K562 (cell line): ENCODE measurements around the gene NEK1. TPM values are rescaled to one million over a fixed set of nuclear protein-coding genes. Genes with fewer than 3 reads are reported as not detected.

Source experiments
- ADNP ChIP-seq: fragments of 200-800 bp; sonication (Bioruptor generic); IDR thresholded peaks from 2 replicates; pipeline ENCODE4 v1.6.1; 2016; ENCODE audit warnings: missing genetic modification characterization, missing compliant biosample characterization
- CEBPG ChIP-seq, 3 experiments: fragments of 200-800 bp in 1 of 3; sonication (Bioruptor generic) in 1 of 3; sonication (generic) in 1 of 3; formaldehyde crosslinking in 1 of 3; IDR thresholded peaks in 2 of 3; conservative IDR thresholded peaks in 1 of 3; 2 replicates each; pipeline versions ENCODE4 v1.6.1 to v1.8.0; 2016 to 2022; ENCODE audit warnings: missing compliant biosample characterization in 2 of 3, missing genetic modification characterization in 2 of 3, mild to moderate bottlenecking in 1 of 3, missing genetic modification reagents in 1 of 3
- MXI1 ChIP-seq: IDR thresholded peaks from 2 replicates; pipeline ENCODE4 v1.6.1; 2011; ENCODE audit warnings: low read depth, mild to moderate bottlenecking, improper control_type of control experiment, low read length
- SP2 ChIP-seq: IDR thresholded peaks from 2 replicates; pipeline ENCODE4 v1.6.1; 2011; ENCODE audit warnings: mild to moderate bottlenecking, low read depth, low read length, moderate library complexity; ENCODE audit not compliant: poor library complexity, severe bottlenecking; ENCODE audit errors: extremely low read depth
- ZNF57 ChIP-seq: fragments of 450-650 bp; formaldehyde crosslinking; IDR thresholded peaks from 2 replicates; pipeline ENCODE4 v1.4.0; 2020; ENCODE audit warnings: mild to moderate bottlenecking, moderate library complexity
- polyA plus RNA-seq, 8 experiments: library from polyadenylated mRNA; depleted of rRNA in 4 of 8; stranded (reverse) in 5 of 8; unstranded in 3 of 8; fragments of >200 nt; fragmentation: Nextera tagmentation in 2 of 8; fragmentation: Illumina TruSeq in 1 of 8; extraction: Ambion mirVana in 2 of 8; extraction: Trizol in 1 of 8; gene quantifications; 2 replicates each; pipeline versions ENCODE4 v1.2.1 to v1.2.3, GENCODE V29; 2011 to 2014; ENCODE audit warnings: inconsistent platforms in 1 of 8, missing spikeins in 1 of 8
- total RNA-seq, 7 experiments: library from RNA; depleted of rRNA in 6 of 7; stranded (reverse); fragments of >200 nt in 6 of 7; fragmentation: Illumina TruSeq in 2 of 7; extraction: Trizol in 2 of 7; gene quantifications; 2 replicates each; pipeline versions ENCODE4 v1.2.1 to v1.2.3, GENCODE V29; 2011 to 2021; ENCODE audit warnings: low replicate concordance in 1 of 7
- TF ChIP-seq, protein P1 (sequence below): fragments of 450-650 bp; IDR thresholded peaks from 2 replicates; pipeline ENCODE4 v1.6.1; 2018; ENCODE audit not compliant: partially characterized antibody
- TF ChIP-seq, protein P2 (sequence below): IDR thresholded peaks from 2 replicates; pipeline ENCODE4 v1.6.1; 2012; ENCODE audit warnings: low read depth, low read length, improper control_type of control experiment, borderline replicate concordance

The NEK1 gene
- total and polyA plus RNA-seq, 9 of the 15 experiments (the other 6 are each of a cell fraction or from before 2014, with no cell fraction given): 6.2 to 15.7 (median 10.3) TPM

DNA sequence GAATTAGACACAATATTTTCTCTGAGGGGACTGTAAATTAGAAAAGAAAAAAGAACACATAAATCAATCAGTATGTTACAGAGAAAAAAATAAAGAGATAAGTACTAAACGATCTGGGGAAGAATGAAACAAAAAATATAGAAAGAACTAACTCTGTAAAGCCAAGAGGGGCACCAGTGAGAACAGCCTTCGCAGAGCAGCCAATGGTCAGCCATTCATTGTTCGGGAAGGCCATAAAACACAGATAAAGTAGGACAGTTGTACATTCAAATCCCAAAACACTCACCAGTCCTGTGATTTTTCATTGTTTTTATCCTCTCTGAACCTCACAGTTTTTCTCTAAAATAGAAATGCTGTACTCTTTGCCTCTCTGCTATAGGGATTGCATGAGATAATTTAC lies 127.9 kb downstream of the NEK1 start (continued):
- TF ChIP-seq, protein P1, sequence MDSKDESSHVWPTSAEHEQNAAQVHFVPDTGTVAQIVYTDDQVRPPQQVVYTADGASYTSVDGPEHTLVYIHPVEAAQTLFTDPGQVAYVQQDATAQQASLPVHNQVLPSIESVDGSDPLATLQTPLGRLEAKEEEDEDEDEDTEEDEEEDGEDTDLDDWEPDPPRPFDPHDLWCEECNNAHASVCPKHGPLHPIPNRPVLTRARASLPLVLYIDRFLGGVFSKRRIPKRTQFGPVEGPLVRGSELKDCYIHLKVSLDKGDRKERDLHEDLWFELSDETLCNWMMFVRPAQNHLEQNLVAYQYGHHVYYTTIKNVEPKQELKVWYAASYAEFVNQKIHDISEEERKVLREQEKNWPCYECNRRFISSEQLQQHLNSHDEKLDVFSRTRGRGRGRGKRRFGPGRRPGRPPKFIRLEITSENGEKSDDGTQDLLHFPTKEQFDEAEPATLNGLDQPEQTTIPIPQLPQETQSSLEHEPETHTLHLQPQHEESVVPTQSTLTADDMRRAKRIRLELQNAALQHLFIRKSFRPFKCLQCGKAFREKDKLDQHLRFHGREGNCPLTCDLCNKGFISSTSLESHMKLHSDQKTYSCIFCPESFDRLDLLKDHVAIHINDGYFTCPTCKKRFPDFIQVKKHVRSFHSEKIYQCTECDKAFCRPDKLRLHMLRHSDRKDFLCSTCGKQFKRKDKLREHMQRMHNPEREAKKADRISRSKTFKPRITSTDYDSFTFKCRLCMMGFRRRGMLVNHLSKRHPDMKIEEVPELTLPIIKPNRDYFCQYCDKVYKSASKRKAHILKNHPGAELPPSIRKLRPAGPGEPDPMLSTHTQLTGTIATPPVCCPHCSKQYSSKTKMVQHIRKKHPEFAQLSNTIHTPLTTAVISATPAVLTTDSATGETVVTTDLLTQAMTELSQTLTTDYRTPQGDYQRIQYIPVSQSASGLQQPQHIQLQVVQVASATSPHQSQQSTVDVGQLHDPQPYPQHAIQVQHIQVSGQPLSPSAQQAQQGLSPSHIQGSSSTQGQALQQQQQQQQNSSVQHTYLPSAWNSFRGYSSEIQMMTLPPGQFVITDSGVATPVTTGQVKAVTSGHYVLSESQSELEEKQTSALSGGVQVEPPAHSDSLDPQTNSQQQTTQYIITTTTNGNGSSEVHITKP: no peak
- TF ChIP-seq, protein P2, sequence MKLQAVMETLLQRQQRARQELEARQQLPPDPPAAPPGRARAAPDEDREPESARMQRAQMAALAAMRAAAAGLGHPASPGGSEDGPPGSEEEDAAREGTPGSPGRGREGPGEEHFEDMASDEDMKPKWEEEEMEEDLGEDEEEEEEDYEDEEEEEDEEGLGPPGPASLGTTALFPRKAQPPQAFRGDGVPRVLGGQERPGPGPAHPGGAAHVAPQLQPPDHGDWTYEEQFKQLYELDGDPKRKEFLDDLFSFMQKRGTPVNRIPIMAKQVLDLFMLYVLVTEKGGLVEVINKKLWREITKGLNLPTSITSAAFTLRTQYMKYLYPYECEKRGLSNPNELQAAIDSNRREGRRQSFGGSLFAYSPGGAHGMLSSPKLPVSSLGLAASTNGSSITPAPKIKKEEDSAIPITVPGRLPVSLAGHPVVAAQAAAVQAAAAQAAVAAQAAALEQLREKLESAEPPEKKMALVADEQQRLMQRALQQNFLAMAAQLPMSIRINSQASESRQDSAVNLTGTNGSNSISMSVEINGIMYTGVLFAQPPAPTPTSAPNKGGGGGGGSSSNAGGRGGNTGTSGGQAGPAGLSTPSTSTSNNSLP: no peak
- TF ChIP-seq ZNF57 (CRISPR knock-in tag): no peak
- no peak for TF ChIP-seq SP2
- TF ChIP-seq CEBPG (CRISPR knock-in tag; IDR thresholded peaks at IDR 0.05): no peak
- TF ChIP-seq CEBPG (tag; conservative IDR thresholded peaks at IDR 0.05 in 1 of 2, IDR thresholded peaks at IDR 0.05 in 1 of 2): no peak
- TF ChIP-seq ADNP (tag): no peak
- no peak for TF ChIP-seq MXI1
